ENCODE data around the gene XAF1. TPM values are rescaled to one million over a fixed set of nuclear protein-coding genes. Genes with fewer than 3 reads are reported as not detected.
"Not testable (repeated sequence)": the region's sequence is repeated elsewhere in the genome, so short reads cannot be mapped to it uniquely, and the experiment has no call there.

The XAF1 gene
- total RNA-seq, 2 donors from 2014 or later: 36.8 to 45.8 TPM

GRCh38 chr17:6761779-6762178 lies 5.9 kb downstream of the XAF1 start:
- TF ChIP-seq, protein P1, sequence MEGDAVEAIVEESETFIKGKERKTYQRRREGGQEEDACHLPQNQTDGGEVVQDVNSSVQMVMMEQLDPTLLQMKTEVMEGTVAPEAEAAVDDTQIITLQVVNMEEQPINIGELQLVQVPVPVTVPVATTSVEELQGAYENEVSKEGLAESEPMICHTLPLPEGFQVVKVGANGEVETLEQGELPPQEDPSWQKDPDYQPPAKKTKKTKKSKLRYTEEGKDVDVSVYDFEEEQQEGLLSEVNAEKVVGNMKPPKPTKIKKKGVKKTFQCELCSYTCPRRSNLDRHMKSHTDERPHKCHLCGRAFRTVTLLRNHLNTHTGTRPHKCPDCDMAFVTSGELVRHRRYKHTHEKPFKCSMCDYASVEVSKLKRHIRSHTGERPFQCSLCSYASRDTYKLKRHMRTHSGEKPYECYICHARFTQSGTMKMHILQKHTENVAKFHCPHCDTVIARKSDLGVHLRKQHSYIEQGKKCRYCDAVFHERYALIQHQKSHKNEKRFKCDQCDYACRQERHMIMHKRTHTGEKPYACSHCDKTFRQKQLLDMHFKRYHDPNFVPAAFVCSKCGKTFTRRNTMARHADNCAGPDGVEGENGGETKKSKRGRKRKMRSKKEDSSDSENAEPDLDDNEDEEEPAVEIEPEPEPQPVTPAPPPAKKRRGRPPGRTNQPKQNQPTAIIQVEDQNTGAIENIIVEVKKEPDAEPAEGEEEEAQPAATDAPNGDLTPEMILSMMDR (IDR thresholded peaks at IDR 0.05): no peak
- no peak overlapping the region for H3K4me3 ChIP-seq
- no peak for ATAC-seq (ENCODE audit: insufficient number of reproducible peaks, low FRiP score, low read depth)
- H3K27ac ChIP-seq: no peak overlapping the region
- peaks cover 42% of the 10 kb centered on the region for H3K36me3 ChIP-seq
- peaks cover 0 to 10% of the 10 kb centered on the region in 2 donors for H3K4me1 ChIP-seq (ENCODE audit: control insufficient read depth in 1 of 2, low read depth in 2 of 2)
- no peak for DNase-seq (ENCODE audit: low spot score)
- no peaks in the 10 kb centered on the region for H3K9me3 ChIP-seq
- H3K27me3 ChIP-seq (replicated peaks; ENCODE audit: insufficient read depth): no peaks in the 10 kb centered on the region

- peaks cover 82% of the 10 kb centered on the region for H3K36me3 ChIP-seq
- TF ChIP-seq, protein P1 (IDR thresholded peaks at IDR 0.05): no peak
Observed at GRCh38 chr17:6768447-6768846, 12.6 kb downstream of the XAF1 start.

GRCh38 chr17:6772016-6772415 lies 16.2 kb downstream of the XAF1 start:
- TF ChIP-seq, protein P1 (IDR thresholded peaks at IDR 0.05): no peak
- no peak overlapping the region for H3K27ac ChIP-seq
- H3K4me3 ChIP-seq: no peak overlapping the region
- H3K9me3 ChIP-seq: peaks cover 29% of the 10 kb centered on the region
- H3K36me3 ChIP-seq: peaks cover 57% of the 10 kb centered on the region
- no peak for DNase-seq (ENCODE audit: low spot score)
- no peaks in the 10 kb centered on the region for H3K4me1 ChIP-seq (ENCODE audit: control insufficient read depth in 1 of 2, low read depth in 2 of 2)
- no peak for ATAC-seq (ENCODE audit: insufficient number of reproducible peaks, low FRiP score, low read depth)
- no peaks in the 10 kb centered on the region for H3K27me3 ChIP-seq (replicated peaks; ENCODE audit: insufficient read depth)

More at GRCh38 chr17:6768447-6768846, 12.6 kb downstream of the XAF1 start:
- Histone ChIP-seq H3K9me3 (peaks cover 13% of the 10 kb centered on the region), H3K4me3 (no peak overlapping the region), H3K27me3 (replicated peaks; ENCODE audit: insufficient read depth) (no peaks in the 10 kb centered on the region), H3K4me1 (ENCODE audit: control insufficient read depth in 1 of 2, low read depth in 2 of 2) (no peaks in the 10 kb centered on the region), H3K27ac (no peak overlapping the region)
- no peak for DNase-seq (ENCODE audit: low spot score)
- ATAC-seq (ENCODE audit: insufficient number of reproducible peaks, low FRiP score, low read depth): no peak

GRCh38 chr17:6774906-6775305 lies 19.1 kb downstream of the XAF1 start:
- H3K27me3 ChIP-seq (replicated peaks; ENCODE audit: insufficient read depth); ATAC-seq (ENCODE audit: insufficient number of reproducible peaks, low FRiP score, low read depth); H3K4me3 ChIP-seq; H3K4me1 ChIP-seq (ENCODE audit: control insufficient read depth in 1 of 2, low read depth in 2 of 2); H3K27ac ChIP-seq; DNase-seq (ENCODE audit: low spot score): not testable (repeated sequence)
- Histone ChIP-seq H3K36me3 (peaks cover 34% of the 10 kb centered on the region), H3K9me3 (peaks cover 19% of the 10 kb centered on the region)

DNA sequence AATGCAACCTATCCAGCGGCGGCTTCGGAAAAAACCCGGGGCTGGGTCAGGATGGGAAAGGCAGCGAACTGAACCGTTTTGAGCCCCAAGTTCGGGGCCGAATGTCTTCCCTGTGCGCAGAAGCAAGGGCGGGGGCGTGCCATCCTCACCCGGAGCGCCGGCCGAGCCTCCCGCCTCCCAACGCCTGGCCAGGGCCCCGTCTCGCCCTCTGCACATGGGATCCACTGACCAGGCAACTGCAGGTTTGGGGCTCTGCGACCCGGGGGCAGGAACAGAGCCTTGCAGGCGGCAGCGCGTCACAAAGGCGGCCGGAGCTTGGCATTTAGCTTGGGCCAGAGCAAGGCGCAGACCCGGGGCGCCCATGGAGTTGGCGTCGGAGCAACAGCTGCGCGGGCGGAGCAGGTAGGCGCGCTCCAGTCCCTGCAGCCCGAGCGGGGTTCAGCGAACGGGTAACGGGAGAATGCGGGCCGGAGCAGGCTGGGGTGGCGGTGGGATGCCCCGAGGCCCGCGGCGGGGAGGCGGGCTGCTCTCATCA lies 20.1 kb downstream of the XAF1 start, which contains the start of gene FBXO39:
TSS of gene FBXO39 (plus strand) at position 345 of the 535 bp plus-strand sequence. CDS start 3,654 bp downstream, outside the sequence.
- peaks cover 19% of the 10 kb centered on the region for H3K9me3 ChIP-seq
- H3K27ac ChIP-seq: no peak within 1 kb of the TSS
- H3K4me3 ChIP-seq: no peak within 1 kb of the TSS
- DNase-seq (ENCODE audit: low spot score) (no peak), ATAC-seq (ENCODE audit: insufficient number of reproducible peaks, low FRiP score, low read depth) (no peak)
- H3K4me1 ChIP-seq (ENCODE audit: control insufficient read depth in 1 of 2, low read depth in 2 of 2): no peaks in the 10 kb centered on the region
- no peaks in the 10 kb centered on the region for H3K27me3 ChIP-seq (replicated peaks; ENCODE audit: insufficient read depth)
- H3K36me3 ChIP-seq: peaks cover 24% of the 10 kb centered on the region
- TF ChIP-seq, protein P1 (IDR thresholded peaks at IDR 0.05): no peak

DNA sequence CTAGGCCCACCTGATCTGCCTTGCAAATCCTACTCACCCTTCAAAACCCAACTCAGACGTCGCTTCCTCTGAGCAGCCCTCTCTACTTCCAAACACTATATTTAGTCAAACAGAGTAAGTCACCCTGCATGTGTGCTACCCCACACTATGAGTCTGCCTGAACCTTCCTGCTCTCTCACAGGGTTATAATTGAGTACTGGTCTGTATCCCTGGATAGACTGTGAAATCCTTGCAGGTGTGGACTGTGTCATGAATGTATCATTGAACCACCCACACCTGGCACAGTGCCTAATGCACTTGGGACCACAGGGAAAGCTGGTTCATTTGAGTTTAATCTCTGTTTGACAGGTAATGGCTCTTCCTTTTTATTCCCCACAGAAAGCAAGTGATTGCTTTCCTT lies 23.6 kb downstream of the XAF1 start:
- H3K27me3 ChIP-seq (replicated peaks; ENCODE audit: insufficient read depth): no peaks in the 10 kb centered on the region
- H3K9me3 ChIP-seq: peaks cover 8% of the 10 kb centered on the region
- no peak for ATAC-seq (ENCODE audit: insufficient number of reproducible peaks, low FRiP score, low read depth)
- DNase-seq (ENCODE audit: low spot score): no peak
- no peak overlapping the region for H3K27ac ChIP-seq
- H3K4me3 ChIP-seq: no peak overlapping the region
- H3K36me3 ChIP-seq: no peaks in the 10 kb centered on the region
- TF ChIP-seq, protein P1 (IDR thresholded peaks at IDR 0.05): no peak
- no peaks in the 10 kb centered on the region for H3K4me1 ChIP-seq (ENCODE audit: control insufficient read depth in 1 of 2, low read depth in 2 of 2)

All from thoracic aorta (tissue), 2 donors.